Measurements from ENCODE around the gene PTPRK. TPM values are rescaled to one million over a fixed set of nuclear protein-coding genes. Genes with fewer than 3 reads are reported as not detected.

PTPRK gene
- polyA plus RNA-seq (2013, experiment 1 of 2): 48.5 TPM
- 49.0 TPM for polyA plus RNA-seq (2013, experiment 2 of 2)

DNA sequence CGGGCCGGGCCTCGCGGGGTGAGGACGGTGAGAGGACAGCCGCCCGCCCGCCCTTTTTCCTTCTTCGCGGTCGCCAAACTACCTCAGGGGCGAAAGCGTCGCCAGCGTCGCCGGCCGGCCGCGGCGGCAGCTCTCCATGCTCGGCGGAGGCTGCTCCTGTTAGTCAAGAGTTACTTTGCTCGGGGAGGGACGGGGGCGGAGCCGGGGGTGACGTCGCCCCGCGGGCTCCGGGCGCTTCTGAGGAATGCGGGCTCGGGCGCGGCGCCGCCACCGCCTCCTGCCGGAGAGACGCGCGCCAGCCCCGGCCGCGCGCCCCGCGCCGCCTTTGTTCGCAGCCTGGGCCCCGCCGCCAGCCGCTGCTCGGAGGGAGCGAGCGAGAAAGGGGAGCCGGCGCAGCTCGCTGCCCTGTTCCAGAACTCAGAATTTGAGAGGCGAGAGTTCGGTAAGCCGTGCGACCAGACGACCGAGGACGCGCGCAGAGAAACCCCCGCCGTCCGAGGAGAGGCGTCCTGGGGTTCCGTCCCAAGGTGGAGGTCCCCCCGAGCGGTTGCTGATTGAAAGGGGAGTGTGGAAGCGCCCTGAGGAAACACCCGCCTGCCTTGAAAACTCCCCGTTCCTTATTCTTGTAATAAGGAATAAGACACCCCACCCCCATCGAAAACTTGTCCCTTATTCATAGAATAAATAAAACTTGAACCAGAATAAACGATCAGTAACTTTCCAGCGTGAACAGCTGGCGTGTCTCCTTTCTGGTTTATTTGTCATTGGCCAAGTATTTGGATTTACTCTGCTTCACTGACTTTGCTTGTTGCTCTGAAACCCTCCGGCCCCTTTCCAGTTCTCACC is at the start of gene PTPRK:
PTPRK (minus strand) TSS at position 164 of the 846 bp plus-strand sequence. CDS start 241 bp downstream, outside the sequence.
- peak within 1 kb of the TSS; percentile 79 to 98 for H3K4ac ChIP-seq (ENCODE audit: low read depth in 1 of 2, low read length in 2 of 2)
- H3K4me2 ChIP-seq (ENCODE audit: low read length, poor library complexity, severe bottlenecking): peak within 1 kb of the TSS; percentile 81
- peak within 1 kb of the TSS; percentile 95 for H2BK120ac ChIP-seq (ENCODE audit: low read depth, low read length)
- DNase-seq: peak; percentile 94
- no peaks in the 10 kb centered on the region for H3K36me3 ChIP-seq (ENCODE audit: control insufficient read depth in 1 of 2, insufficient read depth in 2 of 2, low read depth in 1 of 2, low read length in 2 of 2)
- H3K23ac ChIP-seq (ENCODE audit: low read length in 2 of 2): peak within 1 kb of the TSS in 1 of 2 experiments; percentile 77
- H3K79me1 ChIP-seq (replicated peaks; ENCODE audit: low read length, poor library complexity, severe bottlenecking): peaks cover 2% of the 10 kb centered on the region
- peak within 1 kb of the TSS; percentile 97 for H3K9ac ChIP-seq (ENCODE audit: low read length)
- peak within 1 kb of the TSS; percentile 99 for H2BK5ac ChIP-seq (ENCODE audit: low read depth, low read length, poor library complexity, severe bottlenecking)
- peak within 1 kb of the TSS; percentile 82 for H2BK15ac ChIP-seq (ENCODE audit: low read depth, poor library complexity, severe bottlenecking)
- under 1% methylated on average over 63 of the region's 85 CpGs for WGBS
- peak within 1 kb of the TSS; percentile 87 to 96 for H2BK12ac ChIP-seq (ENCODE audit: low read length in 2 of 2)
- H3K4me3 ChIP-seq (ENCODE audit: insufficient read depth in 1 of 2, low read depth in 1 of 2, low read length in 2 of 2): peak within 1 kb of the TSS; percentile 95 to 97
- H4K91ac ChIP-seq (ENCODE audit: low read length): peak within 1 kb of the TSS; percentile 95
- peak within 1 kb of the TSS; percentile 100 for H3K27ac ChIP-seq (ENCODE audit: low read length, poor library complexity, severe bottlenecking)
- peak within 1 kb of the TSS; percentile 98 for H4K8ac ChIP-seq (ENCODE audit: low read length)
- no peaks in the 10 kb centered on the region for H3K27me3 ChIP-seq (ENCODE audit: control insufficient read depth in 1 of 2, insufficient read depth in 1 of 2, low read length in 2 of 2)
- H3K14ac ChIP-seq (ENCODE audit: low read length in 2 of 2): peak within 1 kb of the TSS in 1 of 2 experiments; percentile 94
- no peak within 1 kb of the TSS for H2AK5ac ChIP-seq (ENCODE audit: low read length, severe bottlenecking)
- peak within 1 kb of the TSS; percentile 95 to 98 for H3K18ac ChIP-seq (ENCODE audit: low read depth in 1 of 2, low read length in 2 of 2)
- H2AFZ ChIP-seq (ENCODE audit: low read depth, low read length): peak within 1 kb of the TSS; percentile 66
- H3K4me1 ChIP-seq (ENCODE audit: control insufficient read depth, insufficient read depth, low read depth, low read length): peaks cover 3% of the 10 kb centered on the region
- H3K9me3 ChIP-seq (ENCODE audit: control insufficient read depth, low read length): no peaks in the 10 kb centered on the region

DNA sequence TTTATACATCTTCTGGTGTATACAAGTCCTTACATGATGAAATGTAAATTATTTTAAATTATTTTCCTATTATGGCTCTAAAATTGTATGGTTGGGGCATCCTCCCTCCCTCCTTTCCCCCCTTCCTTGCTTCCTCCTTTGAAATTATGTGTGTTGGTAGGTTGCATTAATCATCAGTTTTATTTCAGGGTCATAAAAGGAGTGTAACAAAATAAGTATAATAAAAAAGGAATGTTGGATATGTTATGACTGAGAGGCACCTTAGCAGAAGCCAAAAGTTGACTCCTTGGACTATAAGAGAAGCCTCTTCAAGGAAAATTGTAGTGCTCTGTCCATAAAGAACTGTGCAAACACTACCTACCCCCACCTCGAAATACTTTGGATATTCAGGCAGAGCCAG is 46.6 kb upstream of the PTPRK start:
- Histone ChIP-seq H2BK12ac (ENCODE audit: low read length in 2 of 2) (no peak overlapping the region), H3K9ac (ENCODE audit: low read length) (no peak overlapping the region), H3K9me3 (ENCODE audit: control insufficient read depth, low read length) (no peaks in the 10 kb centered on the region), H3K27ac (ENCODE audit: low read length, poor library complexity, severe bottlenecking) (peak overlapping the region; percentile 40), H3K79me1 (replicated peaks; ENCODE audit: low read length, poor library complexity, severe bottlenecking) (no peaks in the 10 kb centered on the region), H3K36me3 (ENCODE audit: control insufficient read depth in 1 of 2, insufficient read depth in 2 of 2, low read depth in 1 of 2, low read length in 2 of 2) (no peaks in the 10 kb centered on the region), H3K14ac (ENCODE audit: low read length in 2 of 2) (no peak overlapping the region), H4K91ac (ENCODE audit: low read length) (no peak overlapping the region), H2AK5ac (ENCODE audit: low read length, severe bottlenecking) (no peak overlapping the region), H2BK5ac (ENCODE audit: low read depth, low read length, poor library complexity, severe bottlenecking) (no peak overlapping the region), H3K4me2 (ENCODE audit: low read length, poor library complexity, severe bottlenecking) (no peak overlapping the region), H2AFZ (ENCODE audit: low read depth, low read length) (no peak overlapping the region), H3K4ac (ENCODE audit: low read depth in 1 of 2, low read length in 2 of 2) (no peak overlapping the region), H4K8ac (ENCODE audit: low read length) (no peak overlapping the region), H3K23ac (ENCODE audit: low read length in 2 of 2) (no peak overlapping the region), H3K18ac (ENCODE audit: low read depth in 1 of 2, low read length in 2 of 2) (no peak overlapping the region), H2BK15ac (ENCODE audit: low read depth, poor library complexity, severe bottlenecking) (no peak overlapping the region), H3K4me3 (ENCODE audit: insufficient read depth in 1 of 2, low read depth in 1 of 2, low read length in 2 of 2) (no peak overlapping the region), H3K4me1 (ENCODE audit: control insufficient read depth, insufficient read depth, low read depth, low read length) (peaks cover 2% of the 10 kb centered on the region), H3K27me3 (ENCODE audit: control insufficient read depth in 1 of 2, insufficient read depth in 1 of 2, low read length in 2 of 2) (no peaks in the 10 kb centered on the region), H2BK120ac (ENCODE audit: low read depth, low read length) (no peak overlapping the region)
- DNase-seq: no peak
- no CpG with 5 or more reads among the region's 1 CpG for WGBS

GRCh38 chr6:128560966-128561365 is 40.6 kb upstream of the PTPRK start:
- DNase-seq: no peak
- Histone ChIP-seq H3K4ac (ENCODE audit: low read depth in 1 of 2, low read length in 2 of 2) (no peak overlapping the region), H2AFZ (ENCODE audit: low read depth, low read length) (no peak overlapping the region), H3K27me3 (ENCODE audit: control insufficient read depth in 1 of 2, insufficient read depth in 1 of 2, low read length in 2 of 2) (no peaks in the 10 kb centered on the region), H3K18ac (ENCODE audit: low read depth in 1 of 2, low read length in 2 of 2) (no peak overlapping the region), H2AK5ac (ENCODE audit: low read length, severe bottlenecking) (no peak overlapping the region), H3K79me1 (replicated peaks; ENCODE audit: low read length, poor library complexity, severe bottlenecking) (no peaks in the 10 kb centered on the region), H3K27ac (ENCODE audit: low read length, poor library complexity, severe bottlenecking) (no peak overlapping the region), H2BK5ac (ENCODE audit: low read depth, low read length, poor library complexity, severe bottlenecking) (no peak overlapping the region), H3K4me1 (ENCODE audit: control insufficient read depth, insufficient read depth, low read depth, low read length) (no peaks in the 10 kb centered on the region), H3K4me2 (ENCODE audit: low read length, poor library complexity, severe bottlenecking) (no peak overlapping the region), H3K4me3 (ENCODE audit: insufficient read depth in 1 of 2, low read depth in 1 of 2, low read length in 2 of 2) (no peak overlapping the region), H4K8ac (ENCODE audit: low read length) (no peak overlapping the region), H4K91ac (ENCODE audit: low read length) (no peak overlapping the region), H3K14ac (ENCODE audit: low read length in 2 of 2) (no peak overlapping the region), H3K9ac (ENCODE audit: low read length) (no peak overlapping the region), H2BK12ac (ENCODE audit: low read length in 2 of 2) (no peak overlapping the region), H3K23ac (ENCODE audit: low read length in 2 of 2) (no peak overlapping the region), H2BK120ac (ENCODE audit: low read depth, low read length) (no peak overlapping the region), H3K36me3 (ENCODE audit: control insufficient read depth in 1 of 2, insufficient read depth in 2 of 2, low read depth in 1 of 2, low read length in 2 of 2) (no peaks in the 10 kb centered on the region), H3K9me3 (ENCODE audit: control insufficient read depth, low read length) (no peaks in the 10 kb centered on the region), H2BK15ac (ENCODE audit: low read depth, poor library complexity, severe bottlenecking) (no peak overlapping the region)

GRCh38 chr6:128558924-128559323 is 38.5 kb upstream of the PTPRK start:
- Histone ChIP-seq H3K9ac (ENCODE audit: low read length) (no peak overlapping the region), H2AK5ac (ENCODE audit: low read length, severe bottlenecking) (no peak overlapping the region), H2AFZ (ENCODE audit: low read depth, low read length) (no peak overlapping the region), H4K91ac (ENCODE audit: low read length) (no peak overlapping the region), H2BK15ac (ENCODE audit: low read depth, poor library complexity, severe bottlenecking) (no peak overlapping the region), H3K14ac (ENCODE audit: low read length in 2 of 2) (no peak overlapping the region), H3K4me3 (ENCODE audit: insufficient read depth in 1 of 2, low read depth in 1 of 2, low read length in 2 of 2) (no peak overlapping the region), H3K79me1 (replicated peaks; ENCODE audit: low read length, poor library complexity, severe bottlenecking) (no peaks in the 10 kb centered on the region), H3K4me1 (ENCODE audit: control insufficient read depth, insufficient read depth, low read depth, low read length) (no peaks in the 10 kb centered on the region), H3K4me2 (ENCODE audit: low read length, poor library complexity, severe bottlenecking) (no peak overlapping the region), H3K4ac (ENCODE audit: low read depth in 1 of 2, low read length in 2 of 2) (no peak overlapping the region), H3K36me3 (ENCODE audit: control insufficient read depth in 1 of 2, insufficient read depth in 2 of 2, low read depth in 1 of 2, low read length in 2 of 2) (no peaks in the 10 kb centered on the region), H3K18ac (ENCODE audit: low read depth in 1 of 2, low read length in 2 of 2) (no peak overlapping the region), H4K8ac (ENCODE audit: low read length) (no peak overlapping the region), H3K27me3 (ENCODE audit: control insufficient read depth in 1 of 2, insufficient read depth in 1 of 2, low read length in 2 of 2) (no peaks in the 10 kb centered on the region), H3K27ac (ENCODE audit: low read length, poor library complexity, severe bottlenecking) (no peak overlapping the region), H3K23ac (ENCODE audit: low read length in 2 of 2) (no peak overlapping the region), H2BK12ac (ENCODE audit: low read length in 2 of 2) (no peak overlapping the region), H3K9me3 (ENCODE audit: control insufficient read depth, low read length) (no peaks in the 10 kb centered on the region), H2BK5ac (ENCODE audit: low read depth, low read length, poor library complexity, severe bottlenecking) (no peak overlapping the region), H2BK120ac (ENCODE audit: low read depth, low read length) (no peak overlapping the region)
- 74% methylated on average over 2 of the region's 2 CpGs for WGBS
- no peak for DNase-seq
